Mesenchymal stem cell (in vitro differentiated cells and primary cell): ENCODE measurements around the gene RPLP2.

ENCODE experiments used
- DNase-seq: peaks from one replicate; pipeline ENCODE4 v3.0.0-alpha.2; 2013
- H2AFZ ChIP-seq: one replicate; pipeline ENCODE4 v1.6.1; 2013; ENCODE audit warnings: low read depth, mild to moderate bottlenecking, control low read depth, inconsistent platforms, low read length, moderate library complexity
- H2AK5ac ChIP-seq: 2 replicates; pipeline ENCODE4 v1.6.1; 2013; ENCODE audit warnings: low read length, moderate library complexity, mild to moderate bottlenecking, inconsistent platforms; ENCODE audit not compliant: severe bottlenecking
- H2BK120ac ChIP-seq: one replicate; pipeline ENCODE4 v1.6.1; 2013; ENCODE audit warnings: low read depth, mild to moderate bottlenecking, inconsistent platforms, low read length, moderate library complexity
- H2BK12ac ChIP-seq, 2 experiments: one replicate each; pipeline ENCODE4 v1.6.1; 2013; ENCODE audit warnings: inconsistent platforms in 2 of 2, low read length in 2 of 2, mild to moderate bottlenecking in 2 of 2, moderate library complexity in 2 of 2, control low read depth in 1 of 2
- H2BK15ac ChIP-seq: one replicate; pipeline ENCODE4 v1.6.1; 2013; ENCODE audit warnings: mild to moderate bottlenecking, low read depth, inconsistent platforms; ENCODE audit not compliant: poor library complexity, severe bottlenecking
- H2BK5ac ChIP-seq: 2 replicates; pipeline ENCODE4 v1.6.1; 2013; ENCODE audit warnings: low read depth, mild to moderate bottlenecking, low read length, control low read depth, inconsistent platforms; ENCODE audit not compliant: poor library complexity, severe bottlenecking
- H3K14ac ChIP-seq, 2 experiments: one replicate each; pipeline ENCODE4 v1.6.1; 2013; ENCODE audit warnings: inconsistent platforms in 2 of 2, low read length in 2 of 2, control low read depth in 1 of 2, mild to moderate bottlenecking in 1 of 2, moderate library complexity in 1 of 2
- H3K18ac ChIP-seq, 2 experiments: one replicate each; pipeline ENCODE4 v1.6.1; 2013; ENCODE audit warnings: inconsistent platforms in 2 of 2, low read length in 2 of 2, control low read depth in 1 of 2, low read depth in 1 of 2, mild to moderate bottlenecking in 1 of 2
- H3K23ac ChIP-seq, 2 experiments: one replicate each; pipeline ENCODE4 v1.6.1; 2013; ENCODE audit warnings: inconsistent platforms in 2 of 2, low read length in 2 of 2, mild to moderate bottlenecking in 2 of 2, moderate library complexity in 2 of 2, control low read depth in 1 of 2
- H3K27ac ChIP-seq: 2 replicates; pipeline ENCODE4 v1.5.1; 2013; ENCODE audit warnings: mild to moderate bottlenecking, moderate library complexity, low read length, control low read depth, inconsistent platforms; ENCODE audit not compliant: poor library complexity, severe bottlenecking
- H3K27me3 ChIP-seq, 2 experiments: 2 replicates each; pipeline versions ENCODE4 v1.6.1 to v1.7.0; 2013; ENCODE audit warnings: low read length in 2 of 2, mild to moderate bottlenecking in 2 of 2, moderate library complexity in 2 of 2, control low read depth in 1 of 2, inconsistent platforms in 1 of 2; ENCODE audit not compliant: control insufficient read depth in 1 of 2, insufficient read depth in 1 of 2
- H3K36me3 ChIP-seq, 2 experiments: 2 replicates each; pipeline versions ENCODE4 v1.6.1 to v1.7.0; 2013; ENCODE audit warnings: low read length in 2 of 2, control low read depth in 1 of 2, inconsistent platforms in 1 of 2, low read depth in 1 of 2, mild to moderate bottlenecking in 1 of 2; ENCODE audit not compliant: insufficient read depth in 2 of 2, control insufficient read depth in 1 of 2
- H3K4ac ChIP-seq, 2 experiments: one replicate each; pipeline ENCODE4 v1.6.1; 2013; ENCODE audit warnings: inconsistent platforms in 2 of 2, low read length in 2 of 2, mild to moderate bottlenecking in 2 of 2, moderate library complexity in 2 of 2, control low read depth in 1 of 2, low read depth in 1 of 2
- H3K4me1 ChIP-seq: 2 replicates; pipeline ENCODE4 v1.6.1; 2013; ENCODE audit warnings: low read depth, low read length, control low read depth; ENCODE audit not compliant: control insufficient read depth, insufficient read depth
- H3K4me2 ChIP-seq: 2 replicates; pipeline ENCODE4 v1.6.1; 2013; ENCODE audit warnings: low read length, mild to moderate bottlenecking, inconsistent platforms; ENCODE audit not compliant: poor library complexity, severe bottlenecking
- H3K4me3 ChIP-seq, 2 experiments: 2 replicates each; pipeline versions ENCODE4 v1.5.1 to v1.7.0; 2013; ENCODE audit warnings: low read length in 2 of 2, mild to moderate bottlenecking in 2 of 2, control low read depth in 1 of 2, low read depth in 1 of 2; ENCODE audit not compliant: insufficient read depth in 1 of 2
- H3K79me1 ChIP-seq: replicated peaks from 2 replicates; pipeline ENCODE4 v1.6.1; 2013; ENCODE audit warnings: mild to moderate bottlenecking, control low read depth, low read length, inconsistent platforms; ENCODE audit not compliant: poor library complexity, severe bottlenecking
- H3K9ac ChIP-seq: 2 replicates; pipeline ENCODE4 v1.7.0; 2013; ENCODE audit warnings: mild to moderate bottlenecking, low read length, moderate library complexity
- H3K9me3 ChIP-seq: 2 replicates; pipeline ENCODE4 v1.7.0; 2013; ENCODE audit warnings: mild to moderate bottlenecking, low read length; ENCODE audit not compliant: control insufficient read depth
- H4K8ac ChIP-seq: one replicate; pipeline ENCODE4 v1.6.1; 2013; ENCODE audit warnings: inconsistent platforms, mild to moderate bottlenecking, low read length, moderate library complexity
- H4K91ac ChIP-seq: one replicate; pipeline ENCODE4 v1.6.1; 2013; ENCODE audit warnings: mild to moderate bottlenecking, low read length, inconsistent platforms
- WGBS: methylation state at CpG from one replicate; pipeline ENCODE4 v1.1.7; 2013; ENCODE audit warnings: mixed read lengths; 5-methylcytosine and 5-hydroxymethylcytosine counted together

RPLP2 gene

DNA sequence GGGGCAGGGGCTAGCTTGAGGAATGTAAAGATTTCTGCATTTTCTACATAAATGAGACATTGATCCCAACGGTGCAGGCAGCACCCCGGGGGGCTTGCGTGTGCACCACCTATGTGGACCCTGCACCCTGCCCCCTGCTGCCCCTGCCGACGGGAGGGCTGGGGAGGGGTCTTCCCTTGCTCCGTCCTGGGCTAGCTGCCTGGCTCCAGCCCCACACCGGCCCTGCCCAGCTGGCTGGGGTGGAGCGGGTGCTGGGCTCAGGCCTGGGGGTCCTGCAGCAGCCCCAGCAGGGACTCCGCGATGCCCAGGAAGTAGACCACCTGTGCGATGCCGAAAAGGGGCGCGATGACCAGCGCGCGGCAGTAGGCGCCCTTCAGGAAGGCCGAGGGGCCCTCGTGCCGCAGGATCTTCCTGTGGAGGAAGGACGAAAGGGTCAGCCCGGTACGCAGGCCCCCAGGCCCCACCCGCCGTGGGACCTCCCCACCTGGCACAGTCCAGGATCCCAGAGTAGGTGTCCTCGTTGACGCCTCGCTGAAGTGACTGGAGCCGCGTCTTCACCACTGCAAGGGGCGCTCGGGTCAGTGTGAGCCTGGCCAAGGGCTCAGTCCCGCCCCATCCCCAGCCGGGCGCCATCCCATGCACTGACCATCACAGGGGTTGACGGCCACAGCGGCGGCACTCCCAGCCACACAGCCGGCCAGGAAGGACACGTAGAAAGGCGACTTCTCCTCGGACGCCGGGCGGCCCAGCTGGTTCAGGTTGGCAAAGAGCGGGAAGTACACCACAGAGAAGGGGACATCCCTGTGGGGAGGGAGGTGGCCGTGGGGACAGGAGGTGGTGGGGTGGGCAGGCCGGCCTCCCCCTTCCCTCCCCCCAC, 17.9 kb upstream of the RPLP2 start:
- Histone ChIP-seq H3K18ac (no peak overlapping the region), H3K4me1 (peaks cover 40% of the 10 kb centered on the region), H3K4ac (peak overlapping the region in 1 of 2 experiments; percentile 13), H3K79me1 (peaks cover 3% of the 10 kb centered on the region), H3K14ac (no peak overlapping the region), H3K4me2 (no peak overlapping the region), H3K23ac (no peak overlapping the region), H3K27me3 (peaks cover 4 to 14% of the 10 kb centered on the region in 2 experiments), H3K9me3 (no peaks in the 10 kb centered on the region), H2BK120ac (no peak overlapping the region), H2AK5ac (no peak overlapping the region), H2BK15ac (no peak overlapping the region), H3K4me3 (no peak overlapping the region), H2AFZ (no peak overlapping the region), H2BK5ac (no peak overlapping the region), H3K27ac (no peak overlapping the region), H3K9ac (no peak overlapping the region), H4K8ac (no peak overlapping the region), H4K91ac (no peak overlapping the region), H3K36me3 (peaks cover 19 to 43% of the 10 kb centered on the region in 2 experiments), H2BK12ac (no peak overlapping the region)
- 97% methylated on average over 47 of the region's 49 CpGs for WGBS
- no peak for DNase-seq

DNA sequence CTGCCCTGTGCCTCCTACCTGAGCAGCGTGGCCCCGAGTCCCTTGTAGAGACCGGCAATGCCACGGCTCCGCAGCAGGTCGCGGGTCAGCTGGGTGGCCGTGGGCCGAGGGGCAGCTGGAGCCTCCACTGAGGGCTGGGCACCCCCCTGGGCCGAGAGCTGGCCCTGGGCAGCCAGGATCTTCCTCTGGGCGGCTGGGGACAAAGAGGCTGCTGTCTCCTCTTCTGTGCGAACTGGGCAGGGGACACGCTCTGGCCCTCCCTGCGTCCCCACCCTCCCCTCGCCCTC, 17.3 kb upstream of the RPLP2 start:
- H3K79me1 ChIP-seq: peaks cover 3% of the 10 kb centered on the region
- WGBS: over 99% methylated on average over 14 of the region's 15 CpGs
- no peak overlapping the region for H4K8ac ChIP-seq
- H2AK5ac ChIP-seq: no peak overlapping the region
- no peak overlapping the region for H3K9ac ChIP-seq
- no peak overlapping the region for H3K18ac ChIP-seq
- no peak overlapping the region for H3K4me2 ChIP-seq
- H2AFZ ChIP-seq: no peak overlapping the region
- H2BK5ac ChIP-seq: no peak overlapping the region
- no peak overlapping the region for H4K91ac ChIP-seq
- no peak for DNase-seq
- H3K27ac ChIP-seq: no peak overlapping the region
- peaks cover 42% of the 10 kb centered on the region for H3K4me1 ChIP-seq
- no peak overlapping the region for H3K14ac ChIP-seq
- H3K36me3 ChIP-seq: peaks cover 19 to 43% of the 10 kb centered on the region in 2 experiments
- peaks cover 4 to 14% of the 10 kb centered on the region in 2 experiments for H3K27me3 ChIP-seq
- H3K4me3 ChIP-seq: no peak overlapping the region
- no peaks in the 10 kb centered on the region for H3K9me3 ChIP-seq
- H3K23ac ChIP-seq: no peak overlapping the region
- no peak overlapping the region for H3K4ac ChIP-seq
- no peak overlapping the region for H2BK15ac ChIP-seq
- H2BK120ac ChIP-seq: no peak overlapping the region
- no peak overlapping the region for H2BK12ac ChIP-seq

DNA sequence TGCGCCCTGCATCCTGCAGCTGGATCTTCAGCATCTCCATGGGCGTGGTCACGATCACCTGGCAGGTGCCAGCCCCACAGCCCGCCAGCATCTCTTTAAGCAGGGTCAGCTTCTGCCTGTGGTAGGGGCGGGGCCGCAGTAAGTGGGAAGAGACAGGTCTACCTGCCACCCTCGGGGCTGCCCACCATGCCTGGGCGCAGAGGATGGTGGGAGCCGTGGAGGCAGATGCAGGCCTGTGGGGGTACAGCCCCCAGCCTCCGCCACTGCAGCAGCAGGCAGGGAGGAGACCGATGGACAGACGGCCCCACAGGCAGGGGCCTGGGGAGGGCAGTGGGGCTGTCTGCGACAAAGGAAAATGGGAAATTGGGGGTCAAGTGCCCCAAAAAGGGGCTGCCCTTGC, 16.9 kb upstream of the RPLP2 start:
- no peaks in the 10 kb centered on the region for H3K9me3 ChIP-seq
- H4K8ac ChIP-seq: no peak overlapping the region
- H3K14ac ChIP-seq: no peak overlapping the region
- peaks cover 42% of the 10 kb centered on the region for H3K4me1 ChIP-seq
- H2BK5ac ChIP-seq: no peak overlapping the region
- DNase-seq: no peak
- peaks cover 3% of the 10 kb centered on the region for H3K79me1 ChIP-seq
- WGBS: 89% methylated on average over 13 of the region's 13 CpGs
- no peak overlapping the region for H3K18ac ChIP-seq
- no peak overlapping the region for H2BK120ac ChIP-seq
- peaks cover 4 to 14% of the 10 kb centered on the region in 2 experiments for H3K27me3 ChIP-seq
- H2BK12ac ChIP-seq: no peak overlapping the region
- no peak overlapping the region for H3K4ac ChIP-seq
- H3K4me3 ChIP-seq: no peak overlapping the region
- no peak overlapping the region for H3K23ac ChIP-seq
- peaks cover 19 to 43% of the 10 kb centered on the region in 2 experiments for H3K36me3 ChIP-seq
- H2BK15ac ChIP-seq: no peak overlapping the region
- H2AFZ ChIP-seq: no peak overlapping the region
- H4K91ac ChIP-seq: no peak overlapping the region
- H3K27ac ChIP-seq: no peak overlapping the region
- H3K9ac ChIP-seq: no peak overlapping the region
- H3K4me2 ChIP-seq: no peak overlapping the region
- H2AK5ac ChIP-seq: no peak overlapping the region

DNA sequence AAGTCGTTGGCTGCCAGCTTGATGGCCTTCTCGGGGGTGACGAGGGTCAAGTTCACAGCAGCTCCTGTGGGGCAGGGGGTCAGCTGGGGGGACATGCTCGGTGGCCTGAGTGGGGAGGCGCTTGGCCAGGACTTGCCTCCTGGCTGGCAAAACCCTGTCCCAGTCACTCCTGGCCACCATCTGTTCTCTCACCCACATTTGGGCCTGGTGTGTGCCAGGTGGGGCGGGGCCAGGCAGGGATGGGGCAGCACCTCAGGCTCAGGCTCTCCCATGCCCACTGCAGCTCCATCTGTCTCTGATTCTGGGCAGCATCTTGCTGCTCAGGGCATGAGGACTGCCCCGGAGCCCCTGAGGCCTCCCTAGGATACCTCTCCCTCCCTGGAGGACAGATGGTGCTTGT, 16.2 kb upstream of the RPLP2 start:
- no peak overlapping the region for H3K9ac ChIP-seq
- DNase-seq: no peak
- no peak overlapping the region for H4K8ac ChIP-seq
- H2AK5ac ChIP-seq: no peak overlapping the region
- H2BK5ac ChIP-seq: no peak overlapping the region
- H3K14ac ChIP-seq: no peak overlapping the region
- 95% methylated on average over 6 of the region's 7 CpGs for WGBS
- peaks cover 3% of the 10 kb centered on the region for H3K79me1 ChIP-seq
- no peak overlapping the region for H3K4ac ChIP-seq
- H2BK120ac ChIP-seq: no peak overlapping the region
- peaks cover 44% of the 10 kb centered on the region for H3K4me1 ChIP-seq
- peaks cover 19 to 43% of the 10 kb centered on the region in 2 experiments for H3K36me3 ChIP-seq
- no peak overlapping the region for H4K91ac ChIP-seq
- H2BK15ac ChIP-seq: no peak overlapping the region
- no peak overlapping the region for H3K4me3 ChIP-seq
- H2BK12ac ChIP-seq: no peak overlapping the region
- H3K4me2 ChIP-seq: no peak overlapping the region
- H3K9me3 ChIP-seq: no peaks in the 10 kb centered on the region
- peaks cover 4 to 11% of the 10 kb centered on the region in 2 experiments for H3K27me3 ChIP-seq
- H3K23ac ChIP-seq: no peak overlapping the region
- H3K27ac ChIP-seq: no peak overlapping the region
- H3K18ac ChIP-seq: no peak overlapping the region
- no peak overlapping the region for H2AFZ ChIP-seq
